Endometrial microvascular endothelial cells (primary cell): ENCODE results near the gene GAS7. TPM values are rescaled to one million over a fixed set of nuclear protein-coding genes. Genes with fewer than 3 reads are reported as not detected.
"Not testable (repeated sequence)": the region's sequence is repeated elsewhere in the genome, so short reads cannot be mapped to it uniquely, and the experiment has no call there.

Experiments
- in situ Hi-C: cut with HindIII; loops from 2 replicates; pipeline ENCODE4 v1.10.0; 2017; ENCODE audit warnings: low sequenced_read_pairs, low pct_unique_long_range_greater_than_20kb; ENCODE audit errors: inconsistent ontology term
- total RNA-seq: library from RNA; depleted of rRNA; stranded (reverse); fragments of >200 nt; gene quantifications from one replicate; pipeline ENCODE4 v1.2.3, GENCODE V29; 2015; ENCODE audit errors: inconsistent ontology term

The GAS7 gene
- total RNA-seq, 1 donor from 2014 or later, result not detected

DNA sequence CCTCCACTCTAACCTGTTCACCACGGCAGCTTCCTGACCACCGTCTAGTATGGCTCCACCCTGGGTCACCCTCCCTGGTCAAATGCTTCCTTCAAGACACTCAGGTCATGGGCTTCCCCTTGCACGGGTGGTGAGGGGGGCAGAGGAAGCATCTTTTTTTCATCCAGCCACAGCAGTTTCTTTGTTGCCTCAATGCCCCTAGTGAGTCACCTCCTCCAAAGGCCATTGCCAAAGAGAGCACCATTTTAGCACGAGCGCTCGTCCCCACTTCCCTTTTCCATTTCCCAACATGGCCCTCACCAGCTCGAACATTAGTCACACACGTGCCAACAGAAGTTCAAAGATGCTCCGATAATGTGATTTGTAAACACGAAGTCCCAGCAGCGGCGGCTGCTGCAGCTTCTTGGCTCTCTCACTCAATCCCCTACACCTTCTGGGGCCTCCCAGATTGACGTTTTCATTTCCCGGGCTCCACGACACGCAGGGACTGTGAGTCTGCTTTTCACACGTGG is 134.6 kb downstream of the GAS7 start:
- in situ Hi-C loops, result no loop called here

- in situ Hi-C loops, result no loop called here
Observed at GRCh38 chr17:10062691-10063385, 135.6 kb downstream of the GAS7 start.

DNA sequence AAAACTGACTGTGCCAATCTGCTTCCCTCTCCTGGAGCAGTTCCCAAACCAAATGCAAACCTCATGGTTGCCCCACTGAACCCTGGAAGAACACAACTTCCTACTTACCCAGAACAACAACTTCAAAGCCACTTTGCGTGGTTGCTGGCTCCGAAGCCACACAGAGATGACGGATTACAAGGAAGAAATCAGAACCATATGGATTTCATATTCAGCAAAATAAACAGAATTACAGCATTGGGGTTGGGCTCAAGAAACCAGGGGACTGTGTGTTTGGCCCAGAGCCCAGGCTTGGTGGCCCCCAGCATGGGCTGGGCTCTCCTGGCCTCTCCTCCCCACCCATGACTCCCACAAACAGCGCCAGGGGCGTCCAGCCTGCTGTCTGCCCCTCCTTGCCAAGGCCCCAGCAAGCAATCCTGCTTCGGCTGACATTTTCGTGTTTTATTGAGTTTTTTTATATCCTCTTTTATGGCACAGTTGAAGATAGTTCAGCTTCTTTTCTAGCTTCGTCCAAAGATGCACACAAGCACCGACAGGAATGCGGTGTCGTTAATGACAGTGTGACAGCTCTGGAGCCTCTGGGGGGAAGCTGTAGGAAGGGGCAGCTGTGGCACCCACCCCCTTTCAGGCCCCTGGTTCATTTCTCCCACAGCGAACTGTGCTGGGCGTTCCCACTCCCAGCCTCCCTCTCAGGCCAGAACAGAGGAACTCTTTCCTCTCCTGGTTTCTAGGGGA is 137.1 kb downstream of the GAS7 start:
- in situ Hi-C loops, result no loop called here

DNA sequence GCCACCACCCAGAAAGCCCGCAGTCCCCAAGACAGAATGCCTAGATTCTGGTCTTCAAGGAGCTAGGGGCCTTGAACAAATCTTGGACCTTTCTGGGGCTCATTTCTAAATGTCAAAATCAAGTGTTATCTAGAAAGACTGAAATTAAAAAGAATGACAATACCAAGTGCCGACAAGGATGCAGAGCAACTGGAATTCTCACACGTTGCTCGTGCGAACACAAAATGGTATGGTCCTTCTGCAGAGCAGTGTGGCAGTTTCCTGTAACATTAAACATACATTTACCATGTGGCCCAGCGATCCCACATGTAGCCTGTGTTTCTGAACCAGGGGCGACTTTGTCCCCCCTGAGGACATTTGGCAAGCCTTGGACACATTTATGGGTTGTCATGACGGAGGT is 137.9 kb downstream of the GAS7 start:
- in situ Hi-C loops, result no loop called here

DNA sequence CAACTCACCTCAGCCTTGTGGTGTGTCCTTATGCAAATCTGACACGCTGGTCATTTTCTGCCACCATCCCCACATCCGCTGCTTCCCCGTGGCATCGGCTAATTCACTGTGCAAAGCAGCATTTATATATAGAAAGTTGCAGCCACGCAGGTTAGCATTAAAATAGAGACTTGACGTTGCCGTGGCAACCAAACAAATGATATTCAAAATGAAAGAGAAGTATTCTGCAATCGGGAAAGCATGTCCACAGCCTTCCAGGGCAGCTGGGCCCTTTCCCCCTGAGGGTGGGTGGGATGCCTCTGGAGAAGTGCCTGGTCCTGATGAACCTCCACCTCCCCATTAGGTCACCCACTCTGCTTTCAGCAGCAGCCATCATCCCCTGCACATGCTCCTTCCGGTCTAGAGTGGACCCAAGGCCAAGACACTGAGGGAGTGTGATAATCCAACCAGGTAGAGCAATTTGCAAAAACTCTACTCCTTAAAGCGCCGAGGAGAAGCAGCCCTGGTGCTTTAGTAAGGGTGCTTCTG is 138.7 kb downstream of the GAS7 start:
- in situ Hi-C loops, result no loop called here

- in situ Hi-C loops, result no loop called here
Observed at GRCh38 chr17:10058921-10059683, 139.3 kb downstream of the GAS7 start.

DNA sequence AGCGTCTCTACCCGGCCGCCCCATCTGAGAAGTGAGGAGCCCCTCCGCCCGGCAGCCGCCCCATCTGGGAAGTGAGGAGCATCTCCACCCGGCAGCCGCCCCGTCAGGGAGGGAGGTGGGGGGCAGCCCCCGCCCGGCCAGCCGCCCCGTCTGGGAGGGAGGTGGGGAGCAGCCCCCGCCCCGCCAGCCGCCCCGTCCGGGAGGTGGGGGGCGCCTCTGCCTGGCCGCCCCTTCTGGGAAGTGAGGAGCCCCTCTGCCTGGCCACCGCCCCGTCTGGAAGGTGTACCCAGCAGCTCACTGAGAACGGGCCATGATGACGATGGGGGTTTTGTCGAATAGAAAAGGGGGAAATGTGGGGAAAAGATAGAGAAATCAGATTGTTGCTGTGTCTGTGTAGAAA is 140.9 kb downstream of the GAS7 start:
- in situ Hi-C loops, result not testable (repeated sequence)

GRCh38 chr17:10055262-10055975 is 143.0 kb downstream of the GAS7 start:
- in situ Hi-C loops, result no loop called here

GRCh38 chr17:10053782-10054540 is 144.4 kb downstream of the GAS7 start:
- in situ Hi-C loops, result no loop called here

- in situ Hi-C loops, result no loop called here
Observed at GRCh38 chr17:10052106-10052813, 146.1 kb downstream of the GAS7 start.

- in situ Hi-C loops, result no loop called here
Observed at GRCh38 chr17:10051112-10051511, 147.3 kb downstream of the GAS7 start.

GRCh38 chr17:10050597-10051101 is 147.8 kb downstream of the GAS7 start:
- in situ Hi-C loops, result no loop called here

- in situ Hi-C loops, result no loop called here
Observed at GRCh38 chr17:10048629-10049350, 149.6 kb downstream of the GAS7 start.

DNA sequence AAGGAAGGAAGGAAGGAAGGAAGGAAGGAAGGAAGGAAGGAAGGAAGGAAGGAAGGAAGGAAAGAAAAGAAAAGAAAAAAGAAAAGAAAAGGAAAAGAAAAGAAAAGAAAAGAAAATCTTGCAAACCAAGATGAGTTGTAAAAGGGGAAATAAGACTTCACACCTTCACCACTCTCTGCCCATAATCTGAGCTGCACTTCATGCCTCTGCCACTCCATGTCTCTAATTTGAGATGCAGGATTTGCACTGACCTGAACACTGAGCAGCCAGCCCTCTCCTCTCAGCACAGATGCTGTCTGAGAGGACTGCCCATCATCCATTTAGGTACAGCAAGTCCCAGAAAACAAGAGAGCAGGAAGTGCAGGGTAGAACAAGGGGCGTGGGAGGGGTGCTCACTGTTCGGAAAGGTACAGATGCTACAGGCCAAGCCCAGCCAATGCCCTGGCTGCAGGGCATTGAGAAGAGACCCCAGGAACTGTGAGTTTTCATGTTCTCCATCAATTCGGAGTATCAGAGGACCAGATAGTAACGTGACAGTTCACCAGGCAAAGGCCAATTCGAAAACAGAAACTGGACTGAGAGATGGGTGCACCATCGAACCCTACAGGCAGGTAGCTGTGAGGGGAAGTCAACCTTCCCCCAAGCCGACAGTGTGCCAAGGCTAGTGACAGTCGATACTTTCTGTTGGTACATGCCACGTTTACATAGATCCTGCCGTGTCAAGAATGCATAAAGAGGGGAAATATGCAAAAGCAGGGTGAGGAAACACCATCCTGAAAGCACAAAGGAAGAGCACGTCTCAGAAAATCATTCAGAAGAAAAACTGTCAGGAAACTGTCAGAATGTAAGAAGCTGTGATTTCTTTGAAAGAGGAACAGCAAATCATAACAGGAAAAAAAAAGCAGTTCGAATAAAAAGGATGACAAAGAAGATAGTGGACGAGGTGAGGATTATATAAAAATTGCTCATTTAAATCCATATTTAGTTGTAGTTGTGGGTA is 151.3 kb downstream of the GAS7 start:
- in situ Hi-C loops, result no loop called here

DNA sequence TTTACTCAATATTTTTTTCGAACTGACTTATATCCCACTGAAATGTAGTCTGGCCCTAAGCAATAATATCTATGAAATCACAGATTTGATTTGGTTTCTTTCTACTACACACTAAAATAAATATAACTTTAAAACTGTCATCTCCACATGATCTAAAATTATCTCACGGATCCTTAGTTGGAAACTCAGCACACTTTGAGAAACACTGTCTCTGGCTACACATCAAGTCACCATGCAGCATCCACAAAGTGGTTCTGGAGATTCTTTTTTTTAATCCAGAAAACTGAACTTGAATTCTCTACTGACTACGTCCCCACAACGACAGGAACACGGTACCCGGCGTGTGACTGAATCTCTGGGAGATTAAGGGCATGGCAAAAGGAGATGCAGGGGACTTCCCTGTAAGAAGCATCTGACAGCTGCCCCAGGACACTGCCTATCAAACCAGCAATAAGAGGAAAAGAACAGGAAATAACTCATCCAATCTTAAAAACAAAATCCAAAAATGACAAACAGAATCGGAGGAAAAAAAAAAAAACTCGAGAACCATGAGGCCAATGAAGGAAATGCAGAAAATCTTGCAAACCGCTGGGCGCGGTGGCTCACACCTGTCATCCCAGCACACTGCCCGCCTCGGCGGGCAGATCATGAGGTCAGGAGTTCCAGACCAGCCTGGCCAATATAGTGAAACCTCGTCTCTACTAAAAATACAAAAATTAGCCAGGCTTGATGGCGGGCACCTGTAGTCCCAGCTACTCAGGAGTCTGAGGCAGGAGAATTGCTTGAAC is 152.3 kb downstream of the GAS7 start:
- in situ Hi-C loops, result no loop called here
